IPS-15b (cell line): ENCODE results near the gene ASAP2.

ENCODE experiments used
- H3K27me3 ChIP-seq: one replicate; pipeline ENCODE4 v1.6.1; 2013; ENCODE audit warnings: low read length; ENCODE audit not compliant: control insufficient read depth, insufficient read depth
- H3K36me3 ChIP-seq: one replicate; pipeline ENCODE4 v1.6.1; 2013; ENCODE audit warnings: low read length; ENCODE audit not compliant: control insufficient read depth, insufficient read depth
- H3K4me1 ChIP-seq: one replicate; pipeline ENCODE4 v1.6.1; 2013; ENCODE audit warnings: mild to moderate bottlenecking, low read length; ENCODE audit not compliant: control insufficient read depth, insufficient read depth
- H3K4me3 ChIP-seq: one replicate; pipeline ENCODE4 v1.5.1; 2013; ENCODE audit warnings: low read depth, low read length
- H3K9ac ChIP-seq: one replicate; pipeline ENCODE4 v1.6.1; 2013; ENCODE audit warnings: low read depth, mild to moderate bottlenecking, low read length
- H3K9me3 ChIP-seq: one replicate; pipeline ENCODE4 v1.6.1; 2013; ENCODE audit warnings: mild to moderate bottlenecking, low read length; ENCODE audit not compliant: control insufficient read depth, insufficient read depth

ASAP2 gene

GRCh38 chr2:9250498-9251153, 44.0 kb downstream of the ASAP2 start:
- Histone ChIP-seq H3K27me3 (no peaks in the 10 kb centered on the region), H3K4me1 (no peaks in the 10 kb centered on the region), H3K9me3 (no peaks in the 10 kb centered on the region), H3K9ac (no peak overlapping the region), H3K4me3 (no peak overlapping the region), H3K36me3 (no peaks in the 10 kb centered on the region)

GRCh38 chr2:9251154-9252001, 44.8 kb downstream of the ASAP2 start:
- no peaks in the 10 kb centered on the region for H3K9me3 ChIP-seq
- H3K4me1 ChIP-seq: no peaks in the 10 kb centered on the region
- H3K36me3 ChIP-seq: no peaks in the 10 kb centered on the region
- H3K9ac ChIP-seq: no peak overlapping the region
- no peaks in the 10 kb centered on the region for H3K27me3 ChIP-seq
- H3K4me3 ChIP-seq: no peak overlapping the region

- H3K27me3 ChIP-seq: no peaks in the 10 kb centered on the region
- no peaks in the 10 kb centered on the region for H3K9me3 ChIP-seq
- no peaks in the 10 kb centered on the region for H3K36me3 ChIP-seq
- no peak overlapping the region for H3K9ac ChIP-seq
- no peaks in the 10 kb centered on the region for H3K4me1 ChIP-seq
- H3K4me3 ChIP-seq: no peak overlapping the region
Measured at GRCh38 chr2:9252002-9252357, 45.4 kb downstream of the ASAP2 start.

- Histone ChIP-seq H3K9me3 (no peaks in the 10 kb centered on the region), H3K27me3 (no peaks in the 10 kb centered on the region), H3K36me3 (no peaks in the 10 kb centered on the region), H3K9ac (no peak overlapping the region), H3K4me3 (no peak overlapping the region), H3K4me1 (no peaks in the 10 kb centered on the region)
Measured at GRCh38 chr2:9255416-9255815, 48.8 kb downstream of the ASAP2 start.

- no peaks in the 10 kb centered on the region for H3K4me1 ChIP-seq
- H3K9ac ChIP-seq: no peak overlapping the region
- H3K27me3 ChIP-seq: no peaks in the 10 kb centered on the region
- no peaks in the 10 kb centered on the region for H3K36me3 ChIP-seq
- no peak overlapping the region for H3K4me3 ChIP-seq
- no peaks in the 10 kb centered on the region for H3K9me3 ChIP-seq
Measured at GRCh38 chr2:9256147-9256546, 49.5 kb downstream of the ASAP2 start.

GRCh38 chr2:9256570-9257043, 50.0 kb downstream of the ASAP2 start:
- Histone ChIP-seq H3K36me3 (no peaks in the 10 kb centered on the region), H3K9me3 (no peaks in the 10 kb centered on the region), H3K9ac (no peak overlapping the region), H3K4me1 (no peaks in the 10 kb centered on the region), H3K4me3 (no peak overlapping the region), H3K27me3 (no peaks in the 10 kb centered on the region)

GRCh38 chr2:9258501-9258900, 51.9 kb downstream of the ASAP2 start:
- Histone ChIP-seq H3K4me1 (no peaks in the 10 kb centered on the region), H3K27me3 (no peaks in the 10 kb centered on the region), H3K9ac (no peak overlapping the region), H3K4me3 (no peak overlapping the region), H3K9me3 (no peaks in the 10 kb centered on the region), H3K36me3 (no peaks in the 10 kb centered on the region)

GRCh38 chr2:9258953-9259399, 52.4 kb downstream of the ASAP2 start:
- no peaks in the 10 kb centered on the region for H3K9me3 ChIP-seq
- no peaks in the 10 kb centered on the region for H3K36me3 ChIP-seq
- H3K9ac ChIP-seq: no peak overlapping the region
- no peaks in the 10 kb centered on the region for H3K27me3 ChIP-seq
- H3K4me1 ChIP-seq: no peaks in the 10 kb centered on the region
- H3K4me3 ChIP-seq: no peak overlapping the region

GRCh38 chr2:9260464-9260918, 53.9 kb downstream of the ASAP2 start:
- no peaks in the 10 kb centered on the region for H3K36me3 ChIP-seq
- H3K27me3 ChIP-seq: no peaks in the 10 kb centered on the region
- H3K4me1 ChIP-seq: no peaks in the 10 kb centered on the region
- H3K9ac ChIP-seq: no peak overlapping the region
- H3K4me3 ChIP-seq: no peak overlapping the region
- no peaks in the 10 kb centered on the region for H3K9me3 ChIP-seq

GRCh38 chr2:9261231-9261883, 54.7 kb downstream of the ASAP2 start:
- Histone ChIP-seq H3K4me1 (no peaks in the 10 kb centered on the region), H3K9ac (no peak overlapping the region), H3K9me3 (no peaks in the 10 kb centered on the region), H3K36me3 (no peaks in the 10 kb centered on the region), H3K4me3 (no peak overlapping the region), H3K27me3 (no peaks in the 10 kb centered on the region)

- no peak overlapping the region for H3K4me3 ChIP-seq
- H3K27me3 ChIP-seq: no peaks in the 10 kb centered on the region
- no peaks in the 10 kb centered on the region for H3K4me1 ChIP-seq
- H3K36me3 ChIP-seq: no peaks in the 10 kb centered on the region
- no peaks in the 10 kb centered on the region for H3K9me3 ChIP-seq
- no peak overlapping the region for H3K9ac ChIP-seq
Measured at GRCh38 chr2:9262671-9263171, 56.1 kb downstream of the ASAP2 start.
